IMR-90 (cell line): ENCODE measurements around the gene TACC2. TPM values are rescaled to one million over a fixed set of nuclear protein-coding genes. Genes with fewer than 3 reads are reported as not detected.

ENCODE experiments used
- ATAC-seq: fragments of 200-7000 bp; cut with Tn5 transposase; 2 replicates; pipeline ENCODE4 v1.9.1; 2020; ENCODE audit warnings: low read depth, mild to moderate bottlenecking, moderate library complexity
- BruUV-seq: library from RNA; stranded (reverse); fragments of 400-500 nt; replicated peaks from 2 replicates; lab custom pipeline; 2021; lab: Mats Ljungman, UMichigan
- CTCF ChIA-PET: fragments of 300-600 bp; formaldehyde crosslinking; extraction: SDS; loops from one replicate; lab custom pipeline; 2021; ENCODE audit warnings: antibody characterized with exemption; lab: Yijun Ruan, JAX
- POLR2A ChIA-PET: fragments of 300-600 bp; sonication (Branson Sonifier 250); formaldehyde crosslinking; loops from one replicate; lab custom pipeline; 2022; ENCODE audit warnings: antibody characterized with exemption; ENCODE audit not compliant: unreplicated experiment; lab: Charles Lee
- DNase-seq: peaks from one replicate; pipeline ENCODE4 v3.0.0; 2013
- H2AFZ ChIP-seq: replicated peaks from 2 replicates; pipeline ENCODE3; 2013; ENCODE audit warnings: low read length, mild to moderate bottlenecking; ENCODE audit not compliant: poor library complexity
- H2AK5ac ChIP-seq: 2 replicates; pipeline ENCODE4 v1.6.1; 2013; ENCODE audit warnings: low read depth, low read length, inconsistent platforms
- H2AK9ac ChIP-seq: replicated peaks from 2 replicates; pipeline ENCODE3; 2013; ENCODE audit warnings: mild to moderate bottlenecking, low read depth, low read length, moderate library complexity; ENCODE audit not compliant: poor library complexity
- H2BK120ac ChIP-seq: 2 replicates; pipeline ENCODE4 v1.6.1; 2013; ENCODE audit warnings: low read depth, low read length, inconsistent platforms
- H2BK15ac ChIP-seq: 3 replicates; pipeline ENCODE4 v1.6.1; 2013; ENCODE audit warnings: low read depth, low read length, inconsistent platforms
- H2BK20ac ChIP-seq: 2 replicates; pipeline ENCODE4 v1.6.1; 2013; ENCODE audit warnings: low read depth, mild to moderate bottlenecking, inconsistent platforms, low read length, moderate library complexity
- H2BK5ac ChIP-seq: 2 replicates; pipeline ENCODE4 v1.6.1; 2013; ENCODE audit warnings: mild to moderate bottlenecking, low read depth, low read length, inconsistent platforms; ENCODE audit not compliant: poor library complexity, severe bottlenecking
- H3K14ac ChIP-seq: replicated peaks from 2 replicates; pipeline ENCODE4 v1.6.1; 2013; ENCODE audit warnings: low read depth, low read length, inconsistent platforms
- H3K18ac ChIP-seq: 2 replicates; pipeline ENCODE4 v1.6.1; 2013; ENCODE audit warnings: low read depth, low read length, control low read depth
- H3K23ac ChIP-seq: 2 replicates; pipeline ENCODE4 v1.6.1; 2013; ENCODE audit warnings: low read depth, low read length, inconsistent platforms
- H3K27ac ChIP-seq: 2 replicates; pipeline ENCODE4 v1.5.1; 2013; ENCODE audit warnings: mild to moderate bottlenecking, control low read depth, low read length; ENCODE audit not compliant: insufficient read depth
- H3K27me3 ChIP-seq: 2 replicates; pipeline ENCODE4 v1.6.1; 2013; ENCODE audit warnings: low read length; ENCODE audit not compliant: control insufficient read depth, insufficient read depth
- H3K36me3 ChIP-seq: 2 replicates; pipeline ENCODE4 v1.6.1; 2013; ENCODE audit warnings: low read length, mixed read lengths; ENCODE audit not compliant: control insufficient read depth, insufficient read depth
- H3K4ac ChIP-seq: 2 replicates; pipeline ENCODE4 v1.6.1; 2013; ENCODE audit warnings: low read depth, low read length, inconsistent platforms
- H3K4me1 ChIP-seq: 2 replicates; pipeline ENCODE4 v1.6.1; 2013; ENCODE audit warnings: low read length, mixed read lengths; ENCODE audit not compliant: control insufficient read depth, insufficient read depth
- H3K4me2 ChIP-seq: 2 replicates; pipeline ENCODE4 v1.6.1; 2013; ENCODE audit warnings: low read depth, mild to moderate bottlenecking, control low read depth, low read length, moderate library complexity
- H3K4me3 ChIP-seq: 2 replicates; pipeline ENCODE4 v1.5.1; 2013; ENCODE audit warnings: low read depth, mild to moderate bottlenecking, control low read depth, low read length, moderate library complexity; ENCODE audit not compliant: insufficient read depth
- H3K56ac ChIP-seq: 2 replicates; pipeline ENCODE4 v1.6.1; 2013; ENCODE audit warnings: low read length, inconsistent platforms; ENCODE audit not compliant: insufficient read depth; ENCODE audit errors: extremely low read depth
- H3K79me1 ChIP-seq, 2 experiments: 2 replicates each; pipeline ENCODE4 v1.6.1; 2013; ENCODE audit warnings: low read length in 2 of 2, inconsistent platforms in 1 of 2, low read depth in 1 of 2
- H3K9ac ChIP-seq: 2 replicates; pipeline ENCODE4 v1.6.1; 2013; ENCODE audit warnings: low read depth, low read length, control low read depth
- H3K9me1 ChIP-seq: 2 replicates; pipeline ENCODE4 v1.6.1; 2013; ENCODE audit warnings: low read length, inconsistent platforms; ENCODE audit not compliant: insufficient read depth
- H3K9me3 ChIP-seq: 2 replicates; pipeline ENCODE4 v1.6.1; 2013; ENCODE audit warnings: low read length; ENCODE audit not compliant: control insufficient read depth, insufficient read depth
- H4K20me1 ChIP-seq: 2 replicates; pipeline ENCODE4 v1.6.1; 2013; ENCODE audit warnings: low read length, inconsistent platforms; ENCODE audit not compliant: insufficient read depth
- H4K5ac ChIP-seq: 2 replicates; pipeline ENCODE4 v1.6.1; 2013; ENCODE audit warnings: mild to moderate bottlenecking, low read depth, low read length, control low read depth
- H4K8ac ChIP-seq, 2 experiments: 2 replicates each; pipeline ENCODE4 v1.6.1; 2013; ENCODE audit warnings: low read depth in 2 of 2, low read length in 2 of 2, control low read depth in 1 of 2, inconsistent platforms in 1 of 2
- H4K91ac ChIP-seq: 2 replicates; pipeline ENCODE4 v1.6.1; 2013; ENCODE audit warnings: low read depth, low read length, inconsistent platforms; ENCODE audit not compliant: insufficient read depth
- BHLHE40 ChIP-seq: fragments of 150-350 bp; IDR thresholded peaks from 2 replicates; pipeline ENCODE4 v1.6.1; 2016; ENCODE audit warnings: mild to moderate bottlenecking, low read depth, low read length
- CEBPB ChIP-seq: IDR thresholded peaks from 2 replicates; pipeline ENCODE4 v1.6.1; 2012; ENCODE audit warnings: low read depth, low read length, improper control_type of control experiment
- CHD1 ChIP-seq: IDR thresholded peaks from 2 replicates; pipeline ENCODE4 v1.6.1; 2012; ENCODE audit warnings: low read depth, low read length, improper control_type of control experiment
- CTCF ChIP-seq: conservative IDR thresholded peaks from 2 replicates; pipeline ENCODE4 v1.5.1; 2012; ENCODE audit warnings: mild to moderate bottlenecking, low read depth, low read length, improper control_type of control experiment
- ELK1 ChIP-seq: fragments of 150-350 bp; IDR thresholded peaks from 2 replicates; pipeline ENCODE4 v1.6.1; 2016; ENCODE audit warnings: low read depth, mild to moderate bottlenecking, low read length, moderate library complexity, borderline replicate concordance
- FOS ChIP-seq: fragments of 150-350 bp; IDR thresholded peaks from 2 replicates; pipeline ENCODE4 v1.6.1; 2016; ENCODE audit warnings: low read depth, low read length
- MAFK ChIP-seq: IDR thresholded peaks from 2 replicates; pipeline ENCODE4 v1.6.1; 2012; ENCODE audit warnings: low read depth, low read length, improper control_type of control experiment
- MAZ ChIP-seq: IDR thresholded peaks from 2 replicates; pipeline ENCODE4 v1.6.1; 2012; ENCODE audit warnings: low read depth, mild to moderate bottlenecking, low read length, improper control_type of control experiment, moderate library complexity, borderline replicate concordance
- MXI1 ChIP-seq: IDR thresholded peaks from 2 replicates; pipeline ENCODE4 v1.6.1; 2012; ENCODE audit warnings: low read depth, mild to moderate bottlenecking, low read length, moderate library complexity, borderline replicate concordance
- NFE2L2 ChIP-seq: fragments of 150-350 bp; IDR thresholded peaks from 2 replicates; pipeline ENCODE4 v1.6.1; 2016; ENCODE audit warnings: low read depth, mild to moderate bottlenecking, low read length
- POLR2A ChIP-seq: IDR thresholded peaks from 2 replicates; pipeline ENCODE4 v1.6.1; 2012; ENCODE audit warnings: mild to moderate bottlenecking, low read depth, low read length
- RAD21 ChIP-seq: IDR thresholded peaks from 2 replicates; pipeline ENCODE4 v1.6.1; 2012; ENCODE audit warnings: low read length, improper control_type of control experiment
- RCOR1 ChIP-seq: IDR thresholded peaks from 2 replicates; pipeline ENCODE4 v1.6.1; 2012; ENCODE audit warnings: mild to moderate bottlenecking, low read length, improper control_type of control experiment; ENCODE audit not compliant: insufficient replicate concordance
- RFX5 ChIP-seq: IDR thresholded peaks from 2 replicates; pipeline ENCODE4 v1.8.0; 2012; ENCODE audit warnings: low read depth, mild to moderate bottlenecking, low read length, moderate library complexity
- SMC3 ChIP-seq: fragments of 150-350 bp; IDR thresholded peaks from 2 replicates; pipeline ENCODE4 v1.6.1; 2016; ENCODE audit warnings: low read depth, mild to moderate bottlenecking, antibody characterized with exemption, low read length, moderate library complexity
- WGBS, 2 experiments: methylation state at CpG; one replicate each; pipeline versions ENCODE4 v1.1.5 to v1.1.7; 2013; ENCODE audit warnings: missing lambda C conversion rate in 2 of 2; ENCODE audit not compliant: insufficient read length in 1 of 2; ENCODE audit errors: extremely low coverage in 2 of 2; 5-methylcytosine and 5-hydroxymethylcytosine counted together
- dilution Hi-C: fragments of 300-500 bp; cut with HindIII; formaldehyde crosslinking; loops from one replicate; pipeline ENCODE4 v1.14.3; 2018; ENCODE audit warnings: low sequenced_read_pairs; ENCODE audit not compliant: unreplicated experiment
- in situ Hi-C: fragments of 300-500 bp; cut with MboI; formaldehyde crosslinking; loops from 3 replicates; pipeline ENCODE4 v1.14.3; 2019; ENCODE audit warnings: low sequenced_read_pairs, inconsistent platforms, mixed read lengths
- intact Hi-C: fragments of 100-400 bp; cut with micrococcal nuclease; formaldehyde crosslinking; loops from 2 replicates; pipeline ENCODE4 v1.10.0; 2022
- polyA plus RNA-seq, 3 experiments: library from polyadenylated mRNA; depleted of rRNA; stranded (reverse); fragments of >200 nt; gene quantifications; 2 replicates each; pipeline ENCODE4 v1.2.3, GENCODE V29; 2012; ENCODE audit warnings: low replicate concordance in 1 of 3
- total RNA-seq: library from RNA; depleted of rRNA; stranded (reverse); fragments of >200 nt; gene quantifications from 2 replicates; pipeline ENCODE4 v1.2.3, GENCODE V29; 2012
- TF ChIP-seq, protein P1 (sequence below): fragments of 150-350 bp; IDR thresholded peaks from 2 replicates; pipeline ENCODE4 v1.6.1; 2017; ENCODE audit warnings: mild to moderate bottlenecking, antibody characterized with exemption, low read length, low read depth

The TACC2 gene
- total and polyA plus RNA-seq, 2 of the 4 experiments (the other 2 are of a cell fraction) = 2.9 to 15.4 TPM

- TF ChIP-seq CHD1 (no peak), SMC3 (no peak), MAFK (no peak), MAZ (no peak), MXI1 (no peak), ELK1 (no peak), RAD21 (no peak), POLR2A (no peak), BHLHE40 (no peak), RCOR1 (no peak), CTCF (no peak), RFX5 (no peak), NFE2L2 (no peak), CEBPB (no peak), FOS (no peak)
- TF ChIP-seq, protein P1, sequence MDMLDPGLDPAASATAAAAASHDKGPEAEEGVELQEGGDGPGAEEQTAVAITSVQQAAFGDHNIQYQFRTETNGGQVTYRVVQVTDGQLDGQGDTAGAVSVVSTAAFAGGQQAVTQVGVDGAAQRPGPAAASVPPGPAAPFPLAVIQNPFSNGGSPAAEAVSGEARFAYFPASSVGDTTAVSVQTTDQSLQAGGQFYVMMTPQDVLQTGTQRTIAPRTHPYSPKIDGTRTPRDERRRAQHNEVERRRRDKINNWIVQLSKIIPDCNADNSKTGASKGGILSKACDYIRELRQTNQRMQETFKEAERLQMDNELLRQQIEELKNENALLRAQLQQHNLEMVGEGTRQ = no peak
- WGBS, 2 experiments = 100% methylated on average over 1 of the region's 2 CpGs; no CpG with 5 or more reads in 1 of the 2 experiments
- no peak overlapping the region for H3K4me3 ChIP-seq
- H3K36me3 ChIP-seq = peaks cover 9% of the 10 kb centered on the region
- H2AK5ac ChIP-seq = no peak overlapping the region
- no peak overlapping the region for H2AFZ ChIP-seq
- ChIA-PET POLR2A (no interaction called here), CTCF (no interaction called here)
- H4K8ac ChIP-seq = no peak overlapping the region
- H2BK120ac ChIP-seq = no peak overlapping the region
- H2BK5ac ChIP-seq = no peak overlapping the region
- H2BK20ac ChIP-seq = no peak overlapping the region
- no peaks in the 10 kb centered on the region; a peak in 1 of 4 replicates for H3K79me1 ChIP-seq
- no TSS peak for BruUV-seq
- no peak for DNase-seq
- H2BK15ac ChIP-seq = no peak overlapping the region
- no peak overlapping the region for H3K18ac ChIP-seq
- H4K5ac ChIP-seq = no peak overlapping the region
- peaks cover 1% of the 10 kb centered on the region; the same call in 1 of the 2 replicates for H3K9me1 ChIP-seq
- H3K4me1 ChIP-seq = peaks cover 2% of the 10 kb centered on the region
- H3K56ac ChIP-seq = no peak overlapping the region
- no peaks in the 10 kb centered on the region for H4K20me1 ChIP-seq
- H3K23ac ChIP-seq = no peak overlapping the region
- ATAC-seq = no peak
- no peak overlapping the region for H3K9ac ChIP-seq
- H4K91ac ChIP-seq = no peak overlapping the region
- H3K4ac ChIP-seq = no peak overlapping the region
- no peak overlapping the region for H2AK9ac ChIP-seq
- H3K27ac ChIP-seq = no peak overlapping the region
- H3K27me3 ChIP-seq = no peaks in the 10 kb centered on the region
- H3K9me3 ChIP-seq = no peaks in the 10 kb centered on the region
- H3K14ac ChIP-seq = no peak overlapping the region
- intact Hi-C loops = no loop called here
- in situ Hi-C loops = no loop called here
- H3K4me2 ChIP-seq = no peak overlapping the region
- dilution Hi-C loops = no loop called here
These were observed 27.5 kb upstream of the TACC2 start for GRCh38 chr10:121961456-121961855.
